HEK293 (cell line): ENCODE data around the gene BCL11A.

ENCODE experiments used
- CTCF ChIA-PET: fragments of 350-600 bp; formaldehyde crosslinking; extraction: SDS; loops from one replicate; lab custom pipeline; 2021; ENCODE audit warnings: antibody characterized with exemption; lab: Yijun Ruan, JAX
- POLR2A ChIA-PET: fragments of 300-600 bp; formaldehyde crosslinking; extraction: SDS; loops from one replicate; lab custom pipeline; 2020; ENCODE audit warnings: antibody characterized with exemption, inconsistent platforms; lab: Yijun Ruan, JAX
- H3K27ac ChIP-seq: fragments of 200-500 bp; sonication (Bioruptor generic); 2 replicates; pipeline ENCODE4 v1.5.1; 2014; ENCODE audit warnings: low read depth, low read length, control low read depth, inconsistent platforms; ENCODE audit errors: extremely low read depth
- H3K36me3 ChIP-seq, 2 experiments: fragments of 200-500 bp in 1 of 2; sonication (Bioruptor generic) in 1 of 2; 1 replicate in 1 of 2; 2 replicates in 1 of 2; pipeline ENCODE4 v1.5.1; 2014 to 2017; ENCODE audit warnings: inconsistent platforms in 2 of 2, low read length in 2 of 2; ENCODE audit not compliant: control insufficient read depth in 2 of 2, insufficient read depth in 1 of 2
- H3K4me1 ChIP-seq: fragments of 200-500 bp; sonication (Bioruptor generic); 2 replicates; pipeline ENCODE4 v1.5.1; 2014; ENCODE audit warnings: mild to moderate bottlenecking, low read length, inconsistent platforms; ENCODE audit not compliant: control insufficient read depth, insufficient read depth
- H3K4me3 ChIP-seq: 2 replicates; pipeline ENCODE4 v1.5.1; 2011; ENCODE audit warnings: low read depth, mild to moderate bottlenecking, control low read depth, low read length, moderate library complexity
- H3K9me3 ChIP-seq: fragments of 200-500 bp; sonication (Bioruptor generic); 2 replicates; pipeline ENCODE4 v1.5.1; 2014; ENCODE audit warnings: low read depth, low read length, inconsistent platforms; ENCODE audit not compliant: control insufficient read depth, insufficient read depth
- CTCF ChIP-seq: fragments of 450-650 bp; formaldehyde crosslinking; IDR thresholded peaks from 2 replicates; pipeline ENCODE4 v1.5.1; 2016; ENCODE audit warnings: missing biosample characterization, missing genetic modification characterization
- GLIS2 ChIP-seq: fragments of 450-650 bp; formaldehyde crosslinking; IDR thresholded peaks from 2 replicates; pipeline ENCODE4 v1.5.1; 2016; ENCODE audit warnings: missing biosample characterization, missing genetic modification characterization
- INSM2 ChIP-seq: fragments of 450-650 bp; formaldehyde crosslinking; IDR thresholded peaks from 2 replicates; pipeline ENCODE4 v1.5.1; 2016; ENCODE audit warnings: missing biosample characterization, missing genetic modification characterization
- REPIN1 ChIP-seq: fragments of 450-650 bp; formaldehyde crosslinking; IDR thresholded peaks from 2 replicates; pipeline ENCODE4 v1.5.1; 2017; ENCODE audit warnings: missing biosample characterization, missing genetic modification characterization, low read depth
- SP3 ChIP-seq: fragments of 450-650 bp; formaldehyde crosslinking; IDR thresholded peaks from 2 replicates; pipeline ENCODE4 v1.5.1; 2016; ENCODE audit warnings: missing biosample characterization, missing genetic modification characterization
- ZBTB48 ChIP-seq: fragments of 450-650 bp; formaldehyde crosslinking; IDR thresholded peaks from 2 replicates; pipeline ENCODE4 v1.5.1; 2016; ENCODE audit warnings: missing biosample characterization, missing genetic modification characterization
- ZNF155 ChIP-seq: fragments of 450-650 bp; formaldehyde crosslinking; IDR thresholded peaks from 2 replicates; pipeline ENCODE4 v1.5.1; 2016; ENCODE audit warnings: missing biosample characterization, missing genetic modification characterization
- ZNF184 ChIP-seq: fragments of 450-650 bp; IDR thresholded peaks from 2 replicates; pipeline ENCODE4 v1.5.1; 2018; ENCODE audit warnings: missing biosample characterization, mild to moderate bottlenecking, missing genetic modification characterization
- ZNF214 ChIP-seq: fragments of 450-650 bp; formaldehyde crosslinking; IDR thresholded peaks from 2 replicates; pipeline ENCODE4 v1.5.1; 2017; ENCODE audit warnings: missing biosample characterization, mild to moderate bottlenecking, missing genetic modification characterization, borderline replicate concordance
- ZNF23 ChIP-seq: fragments of 450-650 bp; formaldehyde crosslinking; IDR thresholded peaks from 2 replicates; pipeline ENCODE4 v1.5.1; 2016; ENCODE audit warnings: missing biosample characterization, missing genetic modification characterization, borderline replicate concordance
- ZNF292 ChIP-seq: fragments of 450-650 bp; formaldehyde crosslinking; IDR thresholded peaks from 2 replicates; pipeline ENCODE4 v1.5.1; 2016; ENCODE audit warnings: low read depth, missing biosample characterization, missing genetic modification characterization, borderline replicate concordance
- ZNF354C ChIP-seq: fragments of 450-650 bp; formaldehyde crosslinking; IDR thresholded peaks from 2 replicates; pipeline ENCODE4 v1.5.1; 2016; ENCODE audit warnings: missing biosample characterization, missing genetic modification characterization, low read depth, borderline replicate concordance
- ZNF48 ChIP-seq: fragments of 450-650 bp; formaldehyde crosslinking; IDR thresholded peaks from 2 replicates; pipeline ENCODE4 v1.5.1; 2016; ENCODE audit warnings: missing biosample characterization, missing genetic modification characterization
- ZNF776 ChIP-seq: fragments of 450-650 bp; formaldehyde crosslinking; IDR thresholded peaks from 2 replicates; pipeline ENCODE4 v1.5.0; 2017; ENCODE audit warnings: missing biosample characterization, missing genetic modification characterization, borderline replicate concordance
- ZNF837 ChIP-seq: fragments of 450-650 bp; formaldehyde crosslinking; IDR thresholded peaks from 2 replicates; pipeline ENCODE4 v1.5.1; 2016; ENCODE audit warnings: missing biosample characterization, missing genetic modification characterization
- ZNF843 ChIP-seq: fragments of 450-650 bp; formaldehyde crosslinking; IDR thresholded peaks from 2 replicates; pipeline ENCODE4 v1.5.1; 2016; ENCODE audit warnings: missing biosample characterization, missing genetic modification characterization
- ZSCAN4 ChIP-seq: fragments of 450-650 bp; formaldehyde crosslinking; IDR thresholded peaks from 2 replicates; pipeline ENCODE4 v1.5.1; 2017; ENCODE audit warnings: missing biosample characterization, missing genetic modification characterization
- TF ChIP-seq, protein P1 (sequence below): sonication (generic); formaldehyde crosslinking; IDR thresholded peaks from 2 replicates; pipeline ENCODE4 v1.8.1; 2022; ENCODE audit warnings: mild to moderate bottlenecking, moderate library complexity, missing genetic modification reagents

The BCL11A gene

DNA sequence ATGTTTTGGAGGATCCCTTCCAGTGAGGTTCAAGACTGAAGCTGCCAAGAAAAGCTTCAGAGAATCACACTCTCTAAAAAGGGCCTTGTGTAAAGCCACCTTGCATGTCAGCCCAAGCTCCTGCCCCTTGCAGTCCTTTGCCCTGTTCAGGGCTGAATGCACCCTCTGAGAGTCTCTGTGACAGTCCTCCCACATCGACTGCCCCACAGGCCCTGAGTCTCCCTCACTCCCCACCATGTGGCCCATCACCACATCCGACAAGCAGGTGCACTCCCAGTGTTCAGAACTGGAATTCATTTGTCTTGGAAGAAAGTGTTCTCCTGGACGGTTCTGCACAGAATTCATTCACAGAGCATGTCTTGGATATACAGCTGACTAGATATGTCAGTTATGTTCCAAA, 31.0 kb downstream of the BCL11A start:
- H3K9me3 ChIP-seq = no peaks in the 10 kb centered on the region
- no peak overlapping the region for H3K4me3 ChIP-seq
- CTCF ChIA-PET = no interaction called here
- H3K4me1 ChIP-seq = peaks cover 9% of the 10 kb centered on the region
- TF ChIP-seq ZNF48 (no peak), CTCF (tag by site-specific recombination) (0 out of 2 replicates have a peak, but pooled peaks have one; percentile 19)
- POLR2A ChIA-PET = no interaction called here
- peaks cover 0 to 8% of the 10 kb centered on the region in 2 experiments; a peak in 1 of 3 replicates for H3K36me3 ChIP-seq
- H3K27ac ChIP-seq = no peak overlapping the region

DNA sequence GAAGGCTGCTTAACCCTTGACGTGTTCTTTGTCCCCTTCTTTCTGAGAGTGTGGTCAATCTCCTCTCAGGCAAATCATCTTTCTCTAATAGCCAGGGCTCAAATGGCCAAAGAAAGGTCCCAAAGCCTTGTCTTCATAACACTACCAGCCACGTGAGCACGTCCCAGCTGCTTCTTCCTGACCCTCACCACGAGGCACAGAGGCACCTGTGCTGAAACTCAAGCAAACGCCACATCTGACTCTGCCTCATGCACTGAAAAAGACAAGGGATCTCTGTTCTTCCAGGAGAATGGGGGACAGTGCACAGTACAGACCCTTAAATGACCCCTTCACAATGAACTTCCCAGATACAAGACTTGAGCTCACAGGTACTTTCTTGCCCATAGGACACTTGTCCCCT, 31.8 kb downstream of the BCL11A start:
- ChIA-PET CTCF (no interaction called here), POLR2A (no interaction called here)
- Histone ChIP-seq H3K4me3 (no peak overlapping the region), H3K4me1 (peaks cover 10% of the 10 kb centered on the region), H3K27ac (no peak overlapping the region), H3K9me3 (no peaks in the 10 kb centered on the region), H3K36me3 (peaks cover 0 to 5% of the 10 kb centered on the region in 2 experiments; a peak in 1 of 3 replicates)
- TF ChIP-seq REPIN1 (no peak), ZBTB48 (tag by site-specific recombination) (no peak), ZNF354C (tag by site-specific recombination) (no peak), ZNF214 (tag by site-specific recombination) (no peak), INSM2 (tag by site-specific recombination) (no peak), ZNF23 (tag by site-specific recombination) (no peak), ZNF837 (tag by site-specific recombination) (no peak), SP3 (tag by site-specific recombination) (no peak), ZNF776 (no peak), ZNF155 (tag by site-specific recombination) (no peak), ZNF184 (tag by site-specific recombination) (no peak), GLIS2 (no peak), ZNF843 (tag by site-specific recombination) (no peak)
- TF ChIP-seq, protein P1, sequence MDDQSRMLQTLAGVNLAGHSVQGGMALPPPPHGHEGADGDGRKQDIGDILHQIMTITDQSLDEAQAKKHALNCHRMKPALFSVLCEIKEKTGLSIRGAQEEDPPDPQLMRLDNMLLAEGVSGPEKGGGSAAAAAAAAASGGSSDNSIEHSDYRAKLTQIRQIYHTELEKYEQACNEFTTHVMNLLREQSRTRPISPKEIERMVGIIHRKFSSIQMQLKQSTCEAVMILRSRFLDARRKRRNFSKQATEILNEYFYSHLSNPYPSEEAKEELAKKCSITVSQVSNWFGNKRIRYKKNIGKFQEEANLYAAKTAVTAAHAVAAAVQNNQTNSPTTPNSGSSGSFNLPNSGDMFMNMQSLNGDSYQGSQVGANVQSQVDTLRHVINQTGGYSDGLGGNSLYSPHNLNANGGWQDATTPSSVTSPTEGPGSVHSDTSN (CRISPR knock-in tag) = no peak

- CTCF ChIA-PET = interaction anchor here (0.6 to 0.7 kb wide), 3 partner anchors 10 to 64 kb away, joined by 3 read pairs; no protein-coding TSS in a partner anchor
- Histone ChIP-seq H3K4me1 (peaks cover 14% of the 10 kb centered on the region), H3K36me3 (peaks cover 0 to 5% of the 10 kb centered on the region in 2 experiments; a peak in 1 of 3 replicates), H3K9me3 (no peaks in the 10 kb centered on the region)
- TF ChIP-seq ZSCAN4 (tag by site-specific recombination) = peak; percentile 93
- TF ChIP-seq ZNF292 = no peak
- TF ChIP-seq, all 188 proteins: peak for 1
- POLR2A ChIA-PET = no interaction called here
- no peak overlapping the region for H3K4me3 ChIP-seq
- H3K27ac ChIP-seq = no peak overlapping the region
These were observed 32.4 kb downstream of the BCL11A start for GRCh38 chr2:60520917-60521539.
